ENCODE results near the gene GLRA3. TPM values are rescaled to one million over a fixed set of nuclear protein-coding genes. Genes with fewer than 3 reads are reported as not detected.
A peak's percentile ranks its signal among the peaks of the same experiment; 100 is the strongest.

The GLRA3 gene
- total and polyA plus RNA-seq, 11 donors: 0.02 TPM; not detected in 10

GRCh38 chr4:174613979-174614378 is 215.1 kb downstream of the GLRA3 start:
- intact Hi-C loops (cut with DNase I): no loop called here
- peak in 1 of 4 donors; percentile 42 for ATAC-seq
- H3K9me3 ChIP-seq: peaks cover 0 to 11% (median 0%) of the 10 kb centered on the region in 12 donors
- no peaks in the 10 kb centered on the region for H3K36me3 ChIP-seq
- H3K27me3 ChIP-seq: no peaks in the 10 kb centered on the region
- H3K4me1 ChIP-seq: peaks cover 0 to 7% (median 0%) of the 10 kb centered on the region in 12 donors
- TF ChIP-seq CTCF (IDR thresholded peaks at IDR 0.05): no peak
- TF ChIP-seq POLR2A (IDR thresholded peaks at IDR 0.05): no peak
- 82 to 93% (median 84%) methylated on average over 1 of the region's 1 CpG for WGBS, 4 donors
- no peak for DNase-seq
- H3K27ac ChIP-seq: no peak overlapping the region
- no peak overlapping the region for H3K4me3 ChIP-seq

DNA sequence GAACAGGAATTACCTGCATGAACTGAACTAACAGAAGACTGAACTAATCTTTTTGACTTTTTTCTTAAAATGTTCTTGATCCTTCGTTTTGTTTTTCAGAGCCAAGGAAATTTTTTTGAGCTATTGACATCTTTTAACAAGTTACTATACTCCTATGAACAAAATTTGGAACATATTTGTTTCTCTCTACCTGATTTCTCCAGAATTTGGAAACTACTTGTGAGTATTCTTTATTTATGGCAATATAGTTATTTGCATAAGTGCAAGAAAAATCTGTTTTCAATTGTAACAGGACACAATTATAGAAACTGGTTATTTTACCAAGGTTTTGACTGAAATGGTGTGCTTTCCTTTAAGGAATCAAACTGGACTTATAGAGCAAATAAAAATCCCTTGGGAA is 217.3 kb downstream of the GLRA3 start:
- no peaks in the 10 kb centered on the region for H3K36me3 ChIP-seq
- peaks cover 0 to 7% (median 0%) of the 10 kb centered on the region in 12 donors for H3K4me1 ChIP-seq
- H3K9me3 ChIP-seq: peaks cover 0 to 11% (median 0%) of the 10 kb centered on the region in 12 donors
- H3K27me3 ChIP-seq: no peaks in the 10 kb centered on the region
- no peak overlapping the region for H3K27ac ChIP-seq
- no peak for ATAC-seq
- intact Hi-C loops (cut with DNase I): no loop called here
- WGBS, 4 donors: 67 to 76% (median 71%) methylated on average over 1 of the region's 1 CpG
- no peak overlapping the region for H3K4me3 ChIP-seq
- DNase-seq: no peak
- TF ChIP-seq POLR2A (IDR thresholded peaks at IDR 0.05) (no peak), CTCF (IDR thresholded peaks at IDR 0.05) (no peak)

DNA sequence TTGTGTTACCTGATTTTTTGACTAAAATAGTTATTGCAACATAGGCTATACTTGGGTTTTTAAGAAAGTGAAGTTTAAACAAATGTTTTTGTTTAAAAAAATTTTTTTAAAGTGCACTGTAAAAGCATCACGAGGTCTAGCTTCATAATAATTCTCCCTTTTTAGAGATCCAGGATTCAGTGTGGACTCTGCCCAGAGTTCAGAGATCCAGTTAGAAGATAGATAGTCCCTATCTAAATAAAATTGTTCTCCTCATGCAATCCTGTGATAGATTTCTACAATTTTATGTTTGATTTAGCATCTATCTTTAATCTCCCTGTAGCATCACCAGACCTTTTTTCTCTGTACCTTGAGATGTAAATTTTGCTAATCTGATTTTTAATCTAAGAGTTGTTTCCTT is 221.3 kb downstream of the GLRA3 start:
- H3K4me1 ChIP-seq: no peaks in the 10 kb centered on the region
- H3K27ac ChIP-seq: no peak overlapping the region
- H3K4me3 ChIP-seq: no peak overlapping the region
- H3K36me3 ChIP-seq: no peaks in the 10 kb centered on the region
- no peaks in the 10 kb centered on the region for H3K27me3 ChIP-seq
- intact Hi-C loops (cut with DNase I): no loop called here
- 50 to 62% (median 55%) methylated on average over 1 of the region's 1 CpG for WGBS, 4 donors
- peaks cover 0 to 11% (median 0%) of the 10 kb centered on the region in 12 donors for H3K9me3 ChIP-seq
- no peak for ATAC-seq
- no peak for TF ChIP-seq CTCF (IDR thresholded peaks at IDR 0.05)
- no peak for TF ChIP-seq POLR2A (IDR thresholded peaks at IDR 0.05)
- DNase-seq: no peak

GRCh38 chr4:174604198-174604597 is 224.8 kb downstream of the GLRA3 start:
- Histone ChIP-seq H3K27me3 (no peaks in the 10 kb centered on the region), H3K4me1 (no peaks in the 10 kb centered on the region), H3K27ac (peak overlapping the region in 1 of 12 donors; percentile 11), H3K4me3 (no peak overlapping the region), H3K9me3 (no peaks in the 10 kb centered on the region), H3K36me3 (no peaks in the 10 kb centered on the region)
- TF ChIP-seq POLR2A (IDR thresholded peaks at IDR 0.05): no peak
- TF ChIP-seq CTCF (IDR thresholded peaks at IDR 0.05): no peak
- ATAC-seq (no peak), DNase-seq (no peak)
- 61 to 72% (median 65%) methylated on average over 4 of the region's 4 CpGs for whole genome bisulfite sequencing, 4 donors
- intact Hi-C loops (cut with DNase I): no loop called here
